SH-SY5Y (cell line): ENCODE results near the gene RBMX2.

Experiments
- GATA2 ChIP-seq: IDR thresholded peaks from 2 replicates; pipeline ENCODE4 v1.6.1; 2011; ENCODE audit warnings: mild to moderate bottlenecking, low read depth, low read length
- GATA3 ChIP-seq: IDR thresholded peaks from 2 replicates; pipeline ENCODE4 v1.6.1; 2011; ENCODE audit warnings: low read depth, mild to moderate bottlenecking, low read length, moderate library complexity

- TF ChIP-seq GATA3 = no peak
- TF ChIP-seq GATA2 = no peak
These were observed 13.0 kb downstream of the RBMX2 start for GRCh38 chrX:130414800-130415199.
